SKM-1 (cell line): ENCODE measurements around the gene RRP9.

Experiments
- DNase-seq: peaks from one replicate; lab custom pipeline; 2025; ENCODE audit not compliant: unreplicated experiment; lab: John Stamatoyannopoulos, UW

The RRP9 gene

DNA sequence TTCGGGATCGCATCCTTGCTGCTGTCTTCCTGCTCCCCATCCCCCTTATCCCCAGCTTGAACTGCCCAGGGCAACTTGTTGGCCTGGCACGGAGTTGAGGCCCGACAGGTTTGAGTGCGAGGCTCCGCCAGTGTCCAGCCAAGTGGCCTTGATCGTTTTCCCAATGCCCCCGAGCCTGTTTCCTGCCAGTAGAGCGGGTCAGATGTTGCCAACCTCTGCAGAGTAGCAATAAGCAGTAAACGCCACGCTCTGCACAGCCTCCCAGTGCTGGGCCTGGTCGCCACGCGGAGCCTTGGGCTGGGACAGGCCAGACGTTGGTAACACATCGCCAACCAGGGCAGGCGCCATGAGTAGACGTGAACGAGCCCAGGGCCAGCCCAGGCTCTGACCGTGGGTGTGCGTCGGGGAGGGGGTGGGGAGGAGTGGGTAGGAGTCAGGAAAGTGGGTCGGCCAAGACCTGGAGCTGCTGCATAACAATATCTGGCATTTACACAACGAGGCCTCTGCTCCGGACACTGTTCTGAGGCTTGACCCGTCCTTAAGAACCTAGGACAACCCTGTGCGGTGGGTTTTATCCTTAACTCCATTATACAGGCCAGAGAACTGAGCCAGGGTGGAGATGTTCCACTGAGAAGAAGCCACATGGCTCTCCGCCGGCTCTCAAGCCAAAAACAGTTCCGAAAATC is 32.7 kb upstream of the RRP9 start:
- no peak for DNase-seq

DNA sequence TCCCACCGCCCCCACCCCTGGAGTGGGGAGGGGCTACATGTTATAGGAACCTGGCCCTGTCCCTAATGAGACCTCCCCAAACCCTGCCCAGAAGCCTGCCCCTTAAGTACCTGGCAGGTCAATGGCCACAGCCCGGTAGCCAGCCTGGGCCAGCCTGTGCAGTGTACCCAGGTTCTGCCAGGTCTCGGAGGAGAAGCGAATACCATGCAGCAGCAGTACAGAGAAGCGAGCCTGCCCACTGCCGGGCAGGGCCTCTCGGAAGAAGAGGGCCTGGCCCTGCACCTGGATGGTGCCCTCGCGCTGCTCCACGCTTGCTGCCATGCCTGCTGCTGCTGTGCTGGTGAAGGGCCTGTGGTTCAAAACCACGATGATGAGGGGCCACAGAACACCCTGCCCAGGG is 29.6 kb upstream of the RRP9 start:
- DNase-seq = no peak

DNA sequence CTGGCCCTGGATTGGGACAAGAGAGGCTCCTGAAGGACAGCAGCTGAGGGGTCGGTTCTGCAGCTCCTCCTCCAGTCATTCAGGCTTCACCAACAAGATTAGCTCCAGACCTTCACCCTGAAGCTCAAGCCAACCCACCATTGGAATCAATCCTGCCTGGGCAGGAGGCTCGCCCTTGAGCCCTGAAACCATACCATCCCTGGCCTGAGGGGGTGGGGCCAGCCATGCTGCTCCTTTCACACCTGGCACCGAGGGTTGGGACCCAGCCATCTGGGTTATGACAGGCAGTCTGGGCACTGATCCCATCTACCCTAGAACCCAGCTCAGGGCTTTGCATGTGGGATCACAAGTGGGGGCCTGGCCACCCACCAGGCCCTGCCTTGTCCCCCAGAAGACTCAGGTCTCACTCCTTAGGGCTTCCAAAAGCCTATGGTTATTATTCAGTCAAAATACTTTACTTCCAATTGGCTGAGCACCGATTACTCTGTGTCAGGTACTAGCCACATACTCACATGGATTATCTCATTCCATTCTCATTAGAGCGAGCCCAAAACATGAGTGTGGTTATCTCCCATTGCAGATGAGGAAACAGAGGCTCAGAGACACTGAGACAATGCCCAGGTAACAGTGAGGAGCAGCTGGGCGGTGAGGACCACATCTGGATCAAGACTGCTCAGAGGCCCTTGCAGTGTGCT is 29.0 kb upstream of the RRP9 start:
- no peak for DNase-seq

DNA sequence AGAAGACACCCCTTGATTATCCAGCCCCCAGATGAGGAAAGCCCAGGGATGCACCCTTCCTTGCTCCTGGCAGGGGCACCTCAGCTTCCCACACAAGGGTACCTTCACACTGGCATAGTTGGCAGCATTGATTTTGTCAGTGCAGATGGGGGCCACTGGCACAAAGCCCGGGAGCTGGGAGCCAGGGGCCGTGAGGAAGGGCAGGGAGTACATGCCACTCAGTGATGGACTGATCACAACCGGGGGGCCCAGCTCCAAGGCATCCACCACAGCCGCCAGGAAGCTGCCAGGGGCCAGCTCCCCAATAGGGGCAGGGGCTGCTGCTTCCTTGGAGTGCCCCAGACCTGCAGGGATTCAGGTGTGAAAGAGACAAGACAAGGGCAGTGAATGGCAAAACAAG is 28.1 kb upstream of the RRP9 start:
- DNase-seq = no peak

DNA sequence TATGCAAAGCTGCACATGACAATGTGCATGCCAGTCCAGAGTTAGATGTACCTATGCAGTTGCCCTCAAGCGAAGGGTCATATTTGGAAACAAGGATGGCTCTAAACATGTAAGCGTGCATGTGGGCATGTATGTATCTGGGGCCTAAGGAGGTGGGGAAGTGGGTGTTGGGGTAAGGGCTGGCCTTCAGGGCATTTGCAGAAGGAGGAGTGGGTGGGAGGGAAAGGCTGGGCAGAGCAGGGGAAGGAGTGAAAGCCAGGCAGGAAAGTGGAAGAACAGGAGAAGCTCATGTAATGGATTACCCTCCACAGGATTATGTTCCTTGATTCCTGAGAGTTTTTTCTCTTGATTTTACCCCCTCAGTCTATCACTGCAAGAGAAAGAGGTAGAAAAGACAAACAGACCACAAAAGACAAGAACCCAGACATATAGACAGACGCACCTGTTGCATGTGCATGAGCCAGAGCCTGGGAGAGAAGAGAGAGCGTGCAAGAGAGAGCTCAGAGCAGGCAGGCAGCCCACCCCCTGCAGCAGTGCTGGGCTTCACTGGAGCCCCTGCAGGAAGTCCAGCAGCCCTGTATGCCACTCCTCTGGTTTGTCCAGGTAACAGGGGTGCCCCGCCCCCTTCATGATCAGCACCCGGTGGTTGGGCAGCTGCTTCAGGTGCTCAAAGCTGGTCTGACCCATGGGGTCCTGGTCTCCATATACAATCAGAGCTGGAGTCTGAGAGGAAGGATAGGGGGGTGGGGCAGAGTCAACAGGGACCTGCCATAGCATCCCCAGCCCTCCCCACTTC is 27.4 kb upstream of the RRP9 start:
- no peak for DNase-seq

DNA sequence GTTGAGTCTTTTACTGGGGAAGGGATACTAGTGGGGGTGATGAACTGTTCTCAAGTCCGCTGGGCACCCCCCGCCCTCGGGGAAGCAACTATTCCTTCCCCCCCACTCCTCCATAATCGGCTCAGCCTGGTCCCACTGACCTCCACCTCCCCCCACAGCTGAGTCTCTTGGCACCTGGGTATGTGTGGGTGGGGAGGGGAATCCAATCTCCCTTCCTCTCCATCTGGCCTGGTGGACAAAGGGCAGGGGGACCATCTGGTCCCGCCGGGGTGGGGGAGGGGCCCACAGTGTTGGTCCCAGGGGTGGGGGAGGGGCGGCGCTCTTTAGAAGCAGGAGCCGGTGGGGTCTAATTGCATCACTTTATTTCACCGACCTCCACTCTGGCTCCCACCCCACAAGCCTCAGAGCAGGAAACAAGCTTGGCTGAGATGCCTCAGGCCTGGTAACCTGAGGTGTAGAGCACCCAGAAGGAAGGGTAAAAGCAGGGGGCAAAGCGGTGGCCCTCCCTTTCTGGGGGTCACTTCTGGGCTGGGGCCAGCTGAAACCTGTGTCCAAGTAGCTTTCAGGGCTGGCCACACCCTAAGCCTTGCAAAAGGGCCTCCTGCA is 26.6 kb upstream of the RRP9 start:
- DNase-seq = no peak

DNA sequence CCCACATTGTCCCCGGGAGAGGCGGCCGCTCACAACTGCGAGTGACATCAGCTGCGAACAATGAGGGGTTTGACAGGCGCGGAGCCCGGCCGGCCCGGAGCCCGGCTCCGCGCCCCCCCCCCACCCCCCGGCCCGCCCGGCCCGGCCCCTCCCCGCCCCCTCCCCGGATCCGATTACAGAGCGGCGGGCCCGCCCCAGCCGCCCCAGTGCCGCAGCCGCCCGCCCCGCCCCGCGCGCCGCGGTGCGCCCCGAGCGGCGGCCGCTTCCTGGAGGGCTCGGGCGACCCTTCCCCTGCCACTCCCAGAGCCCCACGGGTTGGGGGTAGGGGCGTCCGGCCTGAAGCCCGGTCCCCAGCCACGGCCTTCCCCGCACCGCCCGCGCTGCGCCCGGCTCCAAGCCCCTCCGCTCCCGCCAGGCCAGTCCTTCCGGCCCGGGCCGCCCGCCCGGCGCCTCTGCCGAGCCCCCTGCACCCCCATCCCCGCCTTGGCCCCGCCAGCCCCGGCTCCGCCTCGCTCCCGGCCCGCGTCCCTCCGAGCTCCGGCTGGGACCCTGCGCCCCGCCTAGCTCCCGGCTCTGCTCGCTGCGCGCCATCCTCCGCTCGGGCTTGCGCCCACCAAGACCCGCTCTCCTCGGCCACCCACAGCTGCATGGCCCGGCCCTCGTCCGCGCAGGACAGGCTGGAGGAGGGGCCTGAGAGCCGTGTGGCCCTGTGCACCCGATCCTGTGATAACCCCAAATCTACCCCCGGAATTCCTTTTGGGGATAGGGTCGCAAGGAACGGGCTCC is 25.9 kb upstream of the RRP9 start, which contains the start of gene PCBP4:
TSS of gene PCBP4 (minus strand) at position 71 of the 786 bp plus-strand sequence. CDS start 6,214 bp downstream, outside the sequence.
- DNase-seq = no peak

DNA sequence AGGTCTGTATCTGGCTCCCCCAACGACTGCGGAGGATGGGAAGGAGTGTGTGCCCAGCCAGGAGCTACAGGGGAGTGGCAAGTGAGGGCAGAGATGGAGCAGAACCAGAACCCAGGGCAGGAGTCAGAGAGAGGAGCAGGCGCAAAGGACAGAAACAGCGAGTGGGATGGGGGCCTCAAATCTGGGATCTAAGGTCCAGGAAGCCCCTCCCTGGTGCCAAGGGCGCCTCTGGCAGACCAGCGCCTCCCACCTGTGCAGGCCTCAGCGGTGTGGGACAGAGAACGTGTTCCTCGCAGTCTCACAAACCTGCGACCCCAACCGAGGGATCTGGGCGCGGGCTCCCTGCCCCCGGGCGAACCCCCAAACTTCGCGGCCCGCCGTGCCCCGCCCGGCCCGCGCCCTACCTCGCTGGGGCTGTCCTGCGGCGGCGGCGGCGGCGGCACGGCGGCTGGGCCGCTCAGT is 25.2 kb upstream of the RRP9 start:
- no peak for DNase-seq

DNA sequence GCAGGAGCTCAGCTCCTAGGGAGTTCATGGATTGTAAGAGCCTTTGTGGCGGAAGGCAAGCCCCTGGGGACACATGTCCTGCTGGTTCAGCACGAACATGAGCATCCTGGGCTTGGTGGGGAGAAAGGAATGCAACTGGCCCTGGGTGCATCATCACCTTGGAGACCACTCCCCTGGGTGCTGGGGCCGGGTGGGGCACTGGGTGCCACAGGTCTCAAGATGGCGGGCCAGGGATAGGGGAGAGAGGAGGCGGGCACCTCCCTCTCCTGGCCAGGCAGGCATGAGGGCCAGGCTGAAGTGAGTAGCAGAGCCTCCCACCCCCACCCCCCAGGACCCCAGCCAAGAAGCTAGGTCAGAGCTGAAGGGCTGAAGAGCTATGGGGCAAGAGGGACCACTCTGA is 24.8 kb upstream of the RRP9 start:
- DNase-seq = no peak

DNA sequence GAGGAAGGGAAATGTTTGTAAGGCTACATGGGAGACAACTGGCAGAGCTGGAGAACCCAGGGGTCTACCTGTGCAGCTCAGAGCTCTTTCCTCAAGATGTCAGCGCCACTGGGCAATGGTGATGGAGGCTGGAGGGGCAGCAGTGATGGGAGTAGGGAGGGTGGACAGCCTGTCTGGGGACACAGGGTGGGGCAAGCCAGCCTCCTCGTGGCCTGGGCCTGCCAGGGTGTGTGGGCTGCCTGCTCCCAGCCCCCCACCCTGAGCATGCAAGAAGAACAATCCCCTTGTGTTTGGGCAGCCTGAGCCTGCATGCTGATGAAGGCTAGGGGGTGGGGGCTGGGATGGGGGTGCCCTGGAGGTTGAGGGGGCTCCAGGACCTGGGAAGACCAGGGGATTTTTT is 24.3 kb upstream of the RRP9 start:
- no peak for DNase-seq

DNA sequence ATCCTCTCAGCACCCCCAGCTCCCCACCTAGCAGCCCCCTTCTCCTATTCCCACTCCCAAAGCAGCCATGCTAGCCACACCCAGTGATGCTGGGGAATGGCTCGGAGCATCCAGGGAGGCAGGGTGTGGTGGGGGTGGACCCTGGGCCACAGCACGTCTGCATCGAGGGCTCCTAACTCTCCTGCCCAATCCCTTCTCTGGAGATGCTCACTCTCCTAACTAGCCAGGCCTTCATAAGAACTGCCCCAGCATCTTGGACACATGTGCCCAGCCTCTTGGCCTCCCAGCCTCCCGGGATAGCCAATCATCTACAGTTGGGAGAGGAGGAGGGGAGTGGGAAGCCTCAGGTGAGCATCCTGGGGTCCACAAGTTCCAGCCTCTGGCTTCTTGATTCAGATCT is 22.8 kb upstream of the RRP9 start:
- DNase-seq = no peak

DNA sequence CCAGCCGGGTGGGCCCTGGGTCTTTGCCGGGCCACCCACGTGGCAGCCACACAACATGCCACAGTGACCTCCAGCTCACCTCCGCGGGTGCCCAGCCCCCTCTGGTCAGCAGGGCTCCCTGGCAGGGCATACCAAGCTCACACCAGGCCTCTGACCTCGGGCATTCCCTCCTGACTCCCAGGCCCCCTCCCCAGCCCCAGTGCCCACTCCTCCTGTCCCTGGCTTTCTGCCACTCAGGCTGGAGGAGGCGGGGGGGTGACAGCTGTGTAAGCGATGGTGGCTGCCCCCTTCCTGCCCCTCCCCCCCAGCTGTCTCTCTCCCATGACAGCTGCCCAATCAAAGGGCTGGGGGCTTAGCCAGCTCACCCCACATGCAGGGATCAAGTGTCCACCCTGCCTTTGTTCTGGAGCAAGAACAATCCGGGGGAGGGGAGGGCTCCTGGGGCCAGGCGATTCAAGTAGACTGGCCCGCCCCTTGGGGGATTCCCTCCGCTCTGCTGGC is 22.3 kb upstream of the RRP9 start:
- DNase-seq = no peak

DNA sequence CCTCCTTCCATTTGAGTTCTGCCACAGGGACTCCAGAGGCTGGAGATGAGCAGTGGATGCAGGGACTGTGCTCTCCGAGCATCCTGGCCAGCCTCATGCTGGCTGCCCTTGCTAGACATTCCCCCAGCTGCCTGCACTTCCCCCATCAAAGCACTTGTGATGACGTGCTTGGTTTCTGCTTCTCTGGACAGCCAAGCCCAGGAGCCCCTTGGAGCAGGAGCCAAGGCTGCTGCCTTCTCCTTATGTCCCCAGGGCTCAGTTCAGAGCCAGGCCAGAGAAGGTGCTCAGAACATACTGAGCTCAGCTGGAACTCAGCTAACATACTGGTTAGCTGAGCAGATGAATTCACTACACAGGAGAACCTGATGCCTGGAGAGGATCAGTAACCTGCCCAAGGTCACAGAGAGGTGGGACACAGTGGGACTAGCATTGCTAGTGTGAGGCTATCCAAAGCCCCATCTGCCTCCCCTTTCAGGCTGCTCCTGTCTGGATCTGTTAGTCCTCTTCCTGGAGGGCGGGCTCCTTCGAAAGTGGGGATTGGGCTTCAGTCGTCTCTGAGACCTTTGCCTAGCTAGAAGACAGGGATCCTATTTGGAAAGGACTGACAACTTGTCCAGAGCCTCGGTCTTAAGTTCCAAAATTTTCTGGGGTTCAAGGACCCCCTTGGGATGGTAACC is 21.3 kb upstream of the RRP9 start:
- no peak for DNase-seq

DNA sequence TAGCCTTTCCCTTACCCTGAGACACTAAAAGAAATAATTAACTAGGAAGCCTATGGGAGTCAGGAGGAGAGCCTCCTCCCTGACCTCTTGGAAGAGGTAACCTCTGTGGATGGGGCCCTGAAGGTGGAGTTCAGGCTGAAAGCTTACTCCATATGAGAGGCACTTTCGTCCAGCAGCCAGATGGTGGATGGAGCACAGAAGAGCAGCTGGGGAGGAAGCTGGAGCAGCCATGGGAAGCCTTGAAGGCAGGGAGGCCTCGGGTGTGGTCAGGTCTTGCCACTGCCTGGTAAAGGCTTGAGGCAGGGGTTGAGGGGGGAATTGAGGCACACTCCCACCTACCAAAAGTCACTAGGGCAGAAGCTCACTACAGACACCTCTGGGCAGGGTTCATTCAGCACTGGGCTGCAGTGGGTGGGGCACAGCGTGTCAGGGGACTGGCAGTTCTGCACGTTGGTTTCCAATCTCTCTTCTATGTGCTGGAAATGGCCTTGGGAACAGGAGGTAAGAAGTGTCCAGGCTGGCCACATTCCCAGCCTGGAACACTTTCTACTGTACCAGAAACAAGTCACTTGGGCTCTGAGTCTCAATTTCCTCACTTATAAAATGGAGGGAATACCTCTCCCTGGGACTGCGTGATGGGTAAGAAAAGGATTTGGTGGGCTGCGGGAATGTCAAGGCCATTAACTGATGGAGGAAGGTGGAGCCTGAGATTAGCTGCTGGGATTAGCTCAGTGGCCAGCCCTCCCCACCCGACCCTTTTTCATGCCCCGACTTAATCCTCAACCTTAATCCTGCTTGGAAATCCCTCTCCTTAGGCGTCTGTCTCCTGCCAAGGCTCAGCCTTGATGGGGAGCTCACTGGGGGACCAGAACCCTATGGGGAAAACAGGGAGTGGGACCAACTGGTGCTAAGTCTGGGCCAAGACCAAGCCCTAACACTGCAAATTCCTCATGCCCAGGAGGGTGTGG is 20.2 kb upstream of the RRP9 start:
- no peak for DNase-seq

DNA sequence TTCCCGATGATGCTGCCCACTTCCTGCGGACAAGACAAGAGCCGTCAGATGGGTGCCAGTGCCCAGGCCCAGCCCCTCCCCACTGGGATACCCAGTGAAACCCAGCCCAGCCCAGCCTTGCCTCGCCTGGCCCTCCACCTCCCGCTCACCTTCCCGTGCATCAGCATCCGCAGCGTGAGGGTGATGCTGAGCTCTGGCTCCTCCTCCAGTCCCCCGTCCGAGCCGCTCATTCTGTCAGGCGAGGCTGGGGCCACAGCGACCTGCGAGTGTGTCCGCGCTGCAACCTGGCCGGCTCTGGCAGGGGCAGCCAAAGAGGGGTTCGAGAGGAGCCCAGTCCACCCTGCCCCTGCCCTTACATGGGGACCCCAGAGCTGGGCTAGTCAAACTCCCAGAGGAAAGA is 19.3 kb upstream of the RRP9 start:
- DNase-seq = no peak

DNA sequence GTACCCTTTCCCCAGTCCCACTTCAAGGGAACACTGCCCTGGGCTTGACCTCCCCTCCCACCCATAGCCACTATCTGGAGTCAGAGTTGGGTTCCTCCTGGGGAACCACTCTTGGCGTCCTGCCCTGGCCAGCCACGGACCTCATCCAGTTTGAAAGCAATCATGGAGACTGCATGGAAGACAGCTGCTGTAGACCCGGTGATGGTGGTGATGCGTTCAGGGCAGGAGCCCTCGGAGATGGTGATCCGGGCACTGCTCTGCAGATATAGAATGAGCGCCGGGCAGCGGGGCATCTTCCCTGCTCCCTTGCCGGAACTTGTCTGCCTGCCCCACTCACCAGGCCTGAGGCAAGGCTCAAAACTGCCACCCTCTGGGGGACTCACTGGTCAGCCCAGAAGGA is 18.7 kb upstream of the RRP9 start:
- DNase-seq = no peak

DNA sequence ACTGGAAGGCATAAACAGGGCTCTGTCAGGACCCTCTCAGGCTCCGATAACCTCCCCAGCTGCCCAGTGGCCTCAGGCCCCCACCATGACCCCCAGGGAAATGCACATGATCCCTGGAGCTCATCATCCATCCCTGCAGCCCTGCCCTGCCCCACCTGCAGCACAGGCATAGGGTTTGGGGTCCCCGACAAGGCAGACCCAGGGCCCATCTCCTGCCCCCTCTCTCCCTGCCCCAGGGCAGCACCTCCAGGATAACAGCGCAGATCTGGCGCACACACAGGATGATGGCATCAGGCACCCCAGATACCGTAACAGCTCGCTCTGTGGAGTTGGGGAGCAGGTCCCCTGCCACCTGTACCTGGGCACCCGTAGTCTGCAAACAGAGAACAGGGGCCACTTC is 17.9 kb upstream of the RRP9 start:
- no peak for DNase-seq

DNA sequence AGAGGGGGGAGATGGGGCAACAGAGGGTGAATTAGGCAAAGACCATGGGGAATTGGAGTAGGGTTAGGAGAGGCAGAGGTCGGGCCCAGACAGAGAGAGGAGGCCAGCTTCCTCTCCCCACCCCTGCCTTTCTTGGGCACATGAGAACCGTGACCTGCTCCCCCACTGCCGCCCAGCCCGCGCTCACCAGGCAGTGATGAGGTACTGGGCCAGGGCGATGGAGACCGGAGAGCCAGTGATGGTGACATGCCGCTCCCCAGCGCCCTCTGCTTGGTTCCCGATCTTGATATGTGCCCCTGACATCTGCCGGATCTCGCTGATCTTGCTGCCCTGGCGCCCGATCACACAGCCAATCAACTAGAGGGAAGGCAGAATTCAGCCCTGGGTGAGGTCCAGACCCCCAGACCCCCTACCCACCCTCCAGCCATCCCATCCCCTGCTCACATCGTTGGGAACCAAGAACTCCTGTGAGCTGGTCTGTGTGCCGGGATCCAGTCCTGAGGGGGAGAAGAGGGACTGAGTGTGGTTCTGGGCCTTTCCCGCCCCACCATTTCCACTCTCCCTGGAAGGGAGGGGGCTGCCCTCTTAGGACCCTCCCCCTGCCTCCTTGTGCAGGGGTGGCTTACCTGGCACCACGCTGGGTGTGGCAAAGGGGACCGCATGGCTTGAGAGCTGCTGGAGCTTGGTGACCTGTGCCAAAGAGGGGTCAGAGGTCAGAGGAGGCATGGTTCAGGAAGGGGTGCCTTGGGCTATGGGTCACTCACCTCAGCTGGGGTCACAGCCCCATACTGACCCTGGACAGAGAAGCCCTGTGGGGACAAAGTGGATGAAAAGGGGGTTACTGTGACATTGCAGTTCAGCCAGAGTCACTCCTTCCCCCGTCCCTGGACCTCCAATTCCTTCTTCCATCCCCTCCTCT is 17.2 kb upstream of the RRP9 start:
- no peak for DNase-seq
